HepG2 (cell line): ENCODE measurements around the gene HMGN4. TPM values are rescaled to one million over a fixed set of nuclear protein-coding genes. Genes with fewer than 3 reads are reported as not detected.

Experiments used
- ATF7 ChIP-seq, 2 experiments: fragments of 450-650 bp in 1 of 2; sonication (generic) in 1 of 2; formaldehyde crosslinking in 1 of 2; IDR thresholded peaks; 2 replicates each; pipeline versions ENCODE4 v1.4.0 to v1.6.1; 2016 to 2020; ENCODE audit warnings: antibody characterized with exemption in 1 of 2, mild to moderate bottlenecking in 1 of 2, missing genetic modification reagents in 1 of 2
- CENPX ChIP-seq: sonication (generic); formaldehyde crosslinking; IDR thresholded peaks from 2 replicates; pipeline ENCODE4 v1.9.0; 2021; ENCODE audit warnings: mild to moderate bottlenecking, missing genetic modification reagents, moderate library complexity
- FOXM1 ChIP-seq: sonication (generic); formaldehyde crosslinking; IDR thresholded peaks from 2 replicates; pipeline ENCODE4 v1.5.0; 2020; ENCODE audit warnings: missing genetic modification reagents
- FOXO1 ChIP-seq: sonication (generic); formaldehyde crosslinking; IDR thresholded peaks from 2 replicates; pipeline ENCODE4 v1.4.0; 2020; ENCODE audit warnings: missing genetic modification reagents
- GATA4 ChIP-seq: sonication (generic); IDR thresholded peaks from 2 replicates; pipeline ENCODE4 v1.6.1; 2016; ENCODE audit warnings: antibody characterized with exemption, low read depth, borderline replicate concordance
- GATAD2A ChIP-seq: IDR thresholded peaks from 2 replicates; pipeline ENCODE4 v1.6.1; 2016
- HMGA1 ChIP-seq: sonication (generic); formaldehyde crosslinking; conservative IDR thresholded peaks from 2 replicates; pipeline ENCODE4 v1.4.0; 2020; ENCODE audit warnings: missing genetic modification reagents
- KDM5A ChIP-seq: fragments of 200-600 bp; sonication (generic); IDR thresholded peaks from 2 replicates; pipeline ENCODE4 v1.7.0; 2018; ENCODE audit warnings: antibody characterized with exemption, mild to moderate bottlenecking, low read length, borderline replicate concordance
- POLR2AphosphoS2 ChIP-seq: IDR thresholded peaks from 2 replicates; pipeline ENCODE4 v1.6.1; 2011; ENCODE audit warnings: low read depth, low read length, improper control_type of control experiment
- RFXANK ChIP-seq: IDR thresholded peaks from 2 replicates; pipeline ENCODE4 v1.6.1; 2016
- SMAD1 ChIP-seq: sonication (generic); formaldehyde crosslinking; IDR thresholded peaks from 2 replicates; pipeline ENCODE4 v1.4.0; 2020; ENCODE audit warnings: missing genetic modification reagents, low read depth, mild to moderate bottlenecking, borderline replicate concordance
- ZNF12 ChIP-seq: sonication (generic); formaldehyde crosslinking; IDR thresholded peaks from 2 replicates; pipeline ENCODE4 v1.5.0; 2020; ENCODE audit warnings: missing genetic modification reagents
- ZNF232 ChIP-seq: sonication (generic); formaldehyde crosslinking; IDR thresholded peaks from 2 replicates; pipeline ENCODE4 v1.4.0; 2020; ENCODE audit warnings: missing genetic modification reagents, borderline replicate concordance
- ZNF30 ChIP-seq: sonication (generic); formaldehyde crosslinking; IDR thresholded peaks from 2 replicates; pipeline ENCODE4 v1.5.0; 2020; ENCODE audit warnings: mild to moderate bottlenecking, missing genetic modification reagents
- ZNF639 ChIP-seq: conservative IDR thresholded peaks from 2 replicates; pipeline ENCODE4 v1.6.1; 2018; ENCODE audit warnings: missing genetic modification reagents
- polyA plus RNA-seq, 8 experiments: library from polyadenylated mRNA; depleted of rRNA in 3 of 8; stranded (reverse) in 7 of 8; unstranded in 1 of 8; fragments of >200 nt; fragmentation: Illumina TruSeq in 4 of 8; extraction: Trizol in 4 of 8; gene quantifications; 2 replicates each; pipeline versions ENCODE4 v1.2.1 to v1.2.3, GENCODE V29; 2011 to 2016; ENCODE audit warnings: low read depth in 4 of 8, missing spikeins in 1 of 8, mixed read lengths in 1 of 8; ENCODE audit not compliant: insufficient read depth in 1 of 8
- total RNA-seq, 5 experiments: library from RNA; depleted of rRNA; stranded (reverse); fragments of >200 nt; fragmentation: Illumina TruSeq; extraction: Trizol; gene quantifications; 2 replicates each; pipeline ENCODE4 v1.2.3, GENCODE V29; 2016; ENCODE audit warnings: low read depth in 1 of 5
- TF ChIP-seq, protein P1 (sequence below): sonication (generic); formaldehyde crosslinking; IDR thresholded peaks from 2 replicates; pipeline ENCODE4 v1.4.0; 2020; ENCODE audit warnings: missing genetic modification reagents, borderline replicate concordance
- TF ChIP-seq, protein P2 (sequence below): sonication (generic); formaldehyde crosslinking; IDR thresholded peaks from 2 replicates; pipeline ENCODE4 v1.9.0; 2021; ENCODE audit warnings: missing genetic modification reagents, borderline replicate concordance
- TF ChIP-seq, protein P3 (sequence below): sonication (generic); formaldehyde crosslinking; IDR thresholded peaks from 2 replicates; pipeline ENCODE4 v1.5.1; 2020; ENCODE audit warnings: mild to moderate bottlenecking, missing genetic modification reagents, moderate library complexity
- TF ChIP-seq, protein P4 (sequence below): sonication (generic); formaldehyde crosslinking; IDR thresholded peaks from 2 replicates; pipeline ENCODE4 v1.5.0; 2020; ENCODE audit warnings: missing genetic modification reagents

Gene HMGN4
- total and polyA plus RNA-seq, 2 of the 13 experiments (the other 11 are each of a cell fraction or from before 2014, with no cell fraction given), result 39.9 to 52.1 TPM

DNA sequence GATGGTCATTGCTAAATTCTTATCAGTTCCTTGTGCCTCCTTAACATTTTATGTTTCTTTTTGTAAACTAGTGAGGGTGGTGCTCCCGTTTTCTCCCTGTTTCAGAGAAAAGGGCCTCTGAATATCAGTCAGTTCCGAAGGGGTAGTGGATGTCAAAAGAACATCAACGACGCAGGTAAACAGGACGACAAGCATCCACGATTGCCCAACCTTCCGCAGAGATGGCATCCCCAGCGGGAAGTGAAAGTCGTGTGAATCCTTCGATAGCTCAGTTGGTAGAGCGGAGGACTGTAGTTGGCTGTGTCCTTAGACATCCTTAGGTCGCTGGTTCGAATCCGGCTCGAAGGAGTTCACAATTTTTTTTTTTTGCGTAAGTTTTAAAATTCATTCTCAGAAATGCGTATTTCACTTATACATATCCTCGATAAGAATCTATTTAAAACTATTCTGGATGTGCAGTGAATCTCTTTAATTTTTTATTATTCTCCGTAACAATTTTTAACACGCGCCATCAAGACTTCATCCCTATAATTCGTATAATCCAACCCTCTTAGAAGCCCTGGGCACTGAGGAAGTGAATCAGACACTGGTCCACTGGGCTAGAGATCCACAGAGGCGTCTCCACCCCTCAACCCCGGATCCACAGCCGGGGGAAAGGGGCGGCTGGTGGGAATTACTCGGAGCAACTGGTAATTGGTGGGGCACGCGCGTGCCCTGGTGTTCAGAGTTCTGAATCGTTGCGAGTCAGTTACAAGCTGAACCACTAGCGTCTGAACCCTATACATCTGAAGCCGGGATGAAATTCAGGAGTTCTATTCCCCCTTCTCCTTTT, 30.7 kb downstream of the HMGN4 start (continued):
- TF ChIP-seq, protein P1, sequence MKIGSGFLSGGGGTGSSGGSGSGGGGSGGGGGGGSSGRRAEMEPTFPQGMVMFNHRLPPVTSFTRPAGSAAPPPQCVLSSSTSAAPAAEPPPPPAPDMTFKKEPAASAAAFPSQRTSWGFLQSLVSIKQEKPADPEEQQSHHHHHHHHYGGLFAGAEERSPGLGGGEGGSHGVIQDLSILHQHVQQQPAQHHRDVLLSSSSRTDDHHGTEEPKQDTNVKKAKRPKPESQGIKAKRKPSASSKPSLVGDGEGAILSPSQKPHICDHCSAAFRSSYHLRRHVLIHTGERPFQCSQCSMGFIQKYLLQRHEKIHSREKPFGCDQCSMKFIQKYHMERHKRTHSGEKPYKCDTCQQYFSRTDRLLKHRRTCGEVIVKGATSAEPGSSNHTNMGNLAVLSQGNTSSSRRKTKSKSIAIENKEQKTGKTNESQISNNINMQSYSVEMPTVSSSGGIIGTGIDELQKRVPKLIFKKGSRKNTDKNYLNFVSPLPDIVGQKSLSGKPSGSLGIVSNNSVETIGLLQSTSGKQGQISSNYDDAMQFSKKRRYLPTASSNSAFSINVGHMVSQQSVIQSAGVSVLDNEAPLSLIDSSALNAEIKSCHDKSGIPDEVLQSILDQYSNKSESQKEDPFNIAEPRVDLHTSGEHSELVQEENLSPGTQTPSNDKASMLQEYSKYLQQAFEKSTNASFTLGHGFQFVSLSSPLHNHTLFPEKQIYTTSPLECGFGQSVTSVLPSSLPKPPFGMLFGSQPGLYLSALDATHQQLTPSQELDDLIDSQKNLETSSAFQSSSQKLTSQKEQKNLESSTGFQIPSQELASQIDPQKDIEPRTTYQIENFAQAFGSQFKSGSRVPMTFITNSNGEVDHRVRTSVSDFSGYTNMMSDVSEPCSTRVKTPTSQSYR (CRISPR knock-in tag), result no peak
- TF ChIP-seq, protein P2, sequence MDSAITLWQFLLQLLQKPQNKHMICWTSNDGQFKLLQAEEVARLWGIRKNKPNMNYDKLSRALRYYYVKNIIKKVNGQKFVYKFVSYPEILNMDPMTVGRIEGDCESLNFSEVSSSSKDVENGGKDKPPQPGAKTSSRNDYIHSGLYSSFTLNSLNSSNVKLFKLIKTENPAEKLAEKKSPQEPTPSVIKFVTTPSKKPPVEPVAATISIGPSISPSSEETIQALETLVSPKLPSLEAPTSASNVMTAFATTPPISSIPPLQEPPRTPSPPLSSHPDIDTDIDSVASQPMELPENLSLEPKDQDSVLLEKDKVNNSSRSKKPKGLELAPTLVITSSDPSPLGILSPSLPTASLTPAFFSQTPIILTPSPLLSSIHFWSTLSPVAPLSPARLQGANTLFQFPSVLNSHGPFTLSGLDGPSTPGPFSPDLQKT, result no peak
- peak; percentile 85; the same call in 1 of the 2 replicates for TF ChIP-seq RFXANK (CRISPR knock-in tag)
- 0 out of 2 replicates have a peak, but pooled peaks have one; percentile 7 for TF ChIP-seq ATF7 (IDR thresholded peaks at IDR 0.05)
- no peak for TF ChIP-seq ATF7 (CRISPR knock-in tag; IDR thresholded peaks at IDR 0.05)
- TF ChIP-seq POLR2AphosphoS2, result no peak
- TF ChIP-seq ZNF232 (CRISPR knock-in tag), result no peak
- no peak; the same call in 1 of the 2 replicates for TF ChIP-seq ZNF639 (CRISPR knock-in tag)
- peak; percentile 83 for TF ChIP-seq ZNF12 (CRISPR knock-in tag)
- TF ChIP-seq SMAD1, result no peak
- peak; percentile 97 for TF ChIP-seq FOXO1 (CRISPR knock-in tag)
- peak; percentile 89 for TF ChIP-seq GATAD2A (CRISPR knock-in tag)
- TF ChIP-seq, protein P3, sequence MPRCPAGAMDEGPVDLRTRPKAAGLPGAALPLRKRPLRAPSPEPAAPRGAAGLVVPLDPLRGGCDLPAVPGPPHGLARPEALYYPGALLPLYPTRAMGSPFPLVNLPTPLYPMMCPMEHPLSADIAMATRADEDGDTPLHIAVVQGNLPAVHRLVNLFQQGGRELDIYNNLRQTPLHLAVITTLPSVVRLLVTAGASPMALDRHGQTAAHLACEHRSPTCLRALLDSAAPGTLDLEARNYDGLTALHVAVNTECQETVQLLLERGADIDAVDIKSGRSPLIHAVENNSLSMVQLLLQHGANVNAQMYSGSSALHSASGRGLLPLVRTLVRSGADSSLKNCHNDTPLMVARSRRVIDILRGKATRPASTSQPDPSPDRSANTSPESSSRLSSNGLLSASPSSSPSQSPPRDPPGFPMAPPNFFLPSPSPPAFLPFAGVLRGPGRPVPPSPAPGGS (CRISPR knock-in tag), result no peak
- TF ChIP-seq, protein P4, sequence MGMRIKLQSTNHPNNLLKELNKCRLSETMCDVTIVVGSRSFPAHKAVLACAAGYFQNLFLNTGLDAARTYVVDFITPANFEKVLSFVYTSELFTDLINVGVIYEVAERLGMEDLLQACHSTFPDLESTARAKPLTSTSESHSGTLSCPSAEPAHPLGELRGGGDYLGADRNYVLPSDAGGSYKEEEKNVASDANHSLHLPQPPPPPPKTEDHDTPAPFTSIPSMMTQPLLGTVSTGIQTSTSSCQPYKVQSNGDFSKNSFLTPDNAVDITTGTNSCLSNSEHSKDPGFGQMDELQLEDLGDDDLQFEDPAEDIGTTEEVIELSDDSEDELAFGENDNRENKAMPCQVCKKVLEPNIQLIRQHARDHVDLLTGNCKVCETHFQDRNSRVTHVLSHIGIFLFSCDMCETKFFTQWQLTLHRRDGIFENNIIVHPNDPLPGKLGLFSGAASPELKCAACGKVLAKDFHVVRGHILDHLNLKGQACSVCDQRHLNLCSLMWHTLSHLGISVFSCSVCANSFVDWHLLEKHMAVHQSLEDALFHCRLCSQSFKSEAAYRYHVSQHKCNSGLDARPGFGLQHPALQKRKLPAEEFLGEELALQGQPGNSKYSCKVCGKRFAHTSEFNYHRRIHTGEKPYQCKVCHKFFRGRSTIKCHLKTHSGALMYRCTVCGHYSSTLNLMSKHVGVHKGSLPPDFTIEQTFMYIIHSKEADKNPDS (CRISPR knock-in tag), result no peak
- TF ChIP-seq FOXM1 (CRISPR knock-in tag), result no peak
- no peak for TF ChIP-seq ZNF30
- TF ChIP-seq CENPX (CRISPR knock-in tag), result no peak
- TF ChIP-seq GATA4, result no peak
- no peak for TF ChIP-seq HMGA1
- TF ChIP-seq KDM5A, result peak; percentile 47; the same call in 1 of the 2 replicates
